ENCODE data around the gene PPP1R14D. TPM values are rescaled to one million over a fixed set of nuclear protein-coding genes. Genes with fewer than 3 reads are reported as not detected.

The PPP1R14D gene
- total and polyA plus RNA-seq, 9 donors = 0.95 TPM; not detected in 8

GRCh38 chr15:40772014-40772413, 56.5 kb downstream of the PPP1R14D start:
- no peaks in the 10 kb centered on the region for H3K36me3 ChIP-seq
- no peak overlapping the region for H3K4me3 ChIP-seq
- no peak for TF ChIP-seq EP300 (IDR thresholded peaks at IDR 0.05)
- TF ChIP-seq POLR2A (IDR thresholded peaks at IDR 0.05) = no peak
- no peak for TF ChIP-seq CTCF (IDR thresholded peaks at IDR 0.05)
- H3K4me1 ChIP-seq (ENCODE audit: insufficient read depth) = no peaks in the 10 kb centered on the region
- H3K9me3 ChIP-seq = no peaks in the 10 kb centered on the region
- DNase-seq = no peak
- intact Hi-C loops (cut with DNase I) = no loop called here
- H3K27ac ChIP-seq = no peak overlapping the region
- WGBS, 3 donors = 89% methylated on average over 13 of the region's 13 CpGs
- no peaks in the 10 kb centered on the region for H3K27me3 ChIP-seq

GRCh38 chr15:40771242-40771641, 57.3 kb downstream of the PPP1R14D start:
- Histone ChIP-seq H3K27me3 (no peaks in the 10 kb centered on the region), H3K9me3 (no peaks in the 10 kb centered on the region), H3K27ac (no peak overlapping the region), H3K4me3 (no peak overlapping the region), H3K4me1 (ENCODE audit: insufficient read depth) (no peaks in the 10 kb centered on the region), H3K36me3 (no peaks in the 10 kb centered on the region)
- intact Hi-C loops (cut with DNase I) = no loop called here
- whole genome bisulfite sequencing, 3 donors = 86 to 95% (median 91%) methylated on average over 5 of the region's 5 CpGs
- no peak for TF ChIP-seq EP300 (IDR thresholded peaks at IDR 0.05)
- TF ChIP-seq CTCF (IDR thresholded peaks at IDR 0.05) = no peak
- TF ChIP-seq POLR2A (IDR thresholded peaks at IDR 0.05) = no peak
- no peak for DNase-seq

- 83 to 85% (median 84%) methylated on average over 14 to 17 of the region's 17 CpGs for WGBS, 3 donors
- Histone ChIP-seq H3K4me1 (ENCODE audit: insufficient read depth) (peaks cover 2% of the 10 kb centered on the region), H3K27me3 (no peaks in the 10 kb centered on the region), H3K9me3 (no peaks in the 10 kb centered on the region), H3K27ac (no peak overlapping the region), H3K36me3 (no peaks in the 10 kb centered on the region), H3K4me3 (no peak overlapping the region)
- no peak for DNase-seq
- intact Hi-C loops (cut with DNase I) = no loop called here
- TF ChIP-seq CTCF (IDR thresholded peaks at IDR 0.05) (no peak), EP300 (IDR thresholded peaks at IDR 0.05) (no peak), POLR2A (IDR thresholded peaks at IDR 0.05) (no peak)
Measured at GRCh38 chr15:40770147-40770721, 58.3 kb downstream of the PPP1R14D start.

GRCh38 chr15:40769274-40770146, 59.0 kb downstream of the PPP1R14D start, which contains the start of gene C15orf62:
TSS of gene C15orf62 (plus strand) at chr15:40769980. CDS start at chr15:40770496, 516 bp downstream.
- intact Hi-C loops (cut with DNase I) = no loop called here
- DNase-seq = peak in 4 of 5 donors; percentile 44 to 60 (median 52)
- 62 to 67% (median 65%) methylated on average over 27 to 28 of the region's 28 CpGs for WGBS, 3 donors

More at GRCh38 chr15:40769274-40770146, 59.0 kb downstream of the PPP1R14D start, which contains the start of gene C15orf62:
- H3K9me3 ChIP-seq = no peaks in the 10 kb centered on the region
- peaks cover 4% of the 10 kb centered on the region for H3K4me1 ChIP-seq (ENCODE audit: insufficient read depth)
- H3K27me3 ChIP-seq = no peaks in the 10 kb centered on the region
- no peaks in the 10 kb centered on the region for H3K36me3 ChIP-seq
- no peak within 1 kb of the TSS for H3K27ac ChIP-seq
- H3K4me3 ChIP-seq = no peak within 1 kb of the TSS
- TF ChIP-seq POLR2A (IDR thresholded peaks at IDR 0.05) = no peak
- no peak for TF ChIP-seq CTCF (IDR thresholded peaks at IDR 0.05)
- TF ChIP-seq EP300 (IDR thresholded peaks at IDR 0.05) = no peak

Data from ovary (tissue), 9 donors.